Uterus (tissue), 4 donors: Measurements from ENCODE around the gene NUMA1. TPM values are rescaled to one million over a fixed set of nuclear protein-coding genes. Genes with fewer than 3 reads are reported as not detected.

Source experiments
- DNase-seq, 2 donors: peaks; one replicate each; pipeline ENCODE4 v3.0.0-alpha.2; 2019 to 2020
- H3K27ac ChIP-seq, 2 donors: fragments of 200-600 bp; sonication (generic); 1 replicate in 1 of 2; 2 replicates in 1 of 2; pipeline ENCODE4 v1.5.1; 2016 to 2018
- H3K27me3 ChIP-seq, 2 donors: fragments of 200-600 bp; sonication (generic); one replicate each; pipeline ENCODE4 v1.5.1; 2018 to 2019; ENCODE audit warnings: control low read depth in 1 of 2
- H3K36me3 ChIP-seq, 2 donors: fragments of 200-600 bp; sonication (generic); one replicate each; pipeline ENCODE4 v1.5.1; 2019; ENCODE audit warnings: control low read depth in 1 of 2
- H3K4me1 ChIP-seq, 2 donors: fragments of 200-600 bp; sonication (generic); one replicate each; pipeline ENCODE4 v1.5.1; 2018 to 2019; ENCODE audit warnings: control low read depth in 1 of 2
- H3K4me3 ChIP-seq, 2 donors: fragments of 200-600 bp; sonication (generic); 1 replicate in 1 of 2; 2 replicates in 1 of 2; pipeline ENCODE4 v1.5.1; 2018 to 2019; ENCODE audit warnings: mild to moderate bottlenecking in 1 of 2
- H3K9me3 ChIP-seq, 2 donors: fragments of 200-600 bp; sonication (generic); one replicate each; pipeline ENCODE4 v1.5.1; 2019; ENCODE audit warnings: control low read depth in 1 of 2
- CTCF ChIP-seq, 4 experiments: fragments of 200-600 bp in 2 of 4; fragments of 450-650 bp in 2 of 4; sonication (generic) in 2 of 4; IDR thresholded peaks; one replicate each; pipeline ENCODE4 v1.5.1; 2016 to 2019; ENCODE audit warnings: antibody characterized with exemption in 4 of 4, mild to moderate bottlenecking in 2 of 4, moderate library complexity in 1 of 4
- POLR2A ChIP-seq, 2 donors: fragments of 450-650 bp; IDR thresholded peaks; one replicate each; pipeline ENCODE4 v1.6.1; 2016; ENCODE audit warnings: antibody characterized with exemption in 2 of 2, mild to moderate bottlenecking in 1 of 2, moderate library complexity in 1 of 2
- intact Hi-C: fragments of 100-400 bp; cut with DNase I; formaldehyde crosslinking; loops from one replicate; pipeline ENCODE4 v1.15.1; 2023; ENCODE audit warnings: low total_unique reads
- total RNA-seq, 4 donors: library from RNA; depleted of rRNA in 3 of 4; stranded (reverse); fragments of >200 nt in 3 of 4; gene quantifications; one replicate each; pipeline versions ENCODE4 v1.1.0 to v1.2.4, GENCODE V29; 2014 to 2023
- donor health status: DM: yes; HTN: yes; CAD: no.

The NUMA1 gene
- total RNA-seq, 4 donors from 2014 or later = 159 to 365 (median 303) TPM

GRCh38 chr11:72000202-72000867 lies 80.0 kb downstream of the NUMA1 start:
- H3K27ac ChIP-seq = peak overlapping the region; percentile 72 to 81
- DNase-seq = peak in 1 of 2 donors; percentile 32
- no peaks in the 10 kb centered on the region for H3K9me3 ChIP-seq
- intact Hi-C loops = no loop called here
- H3K36me3 ChIP-seq = no peaks in the 10 kb centered on the region
- no peaks in the 10 kb centered on the region for H3K4me1 ChIP-seq
- no peaks in the 10 kb centered on the region for H3K27me3 ChIP-seq
- no peak overlapping the region for H3K4me3 ChIP-seq
- no peak for TF ChIP-seq CTCF (IDR thresholded peaks at IDR 0.05)
- no peak for TF ChIP-seq POLR2A (IDR thresholded peaks at IDR 0.05)

- DNase-seq = no peak
- H3K4me3 ChIP-seq = peak overlapping the region in 1 of 2 donors; percentile 14
- no peaks in the 10 kb centered on the region for H3K9me3 ChIP-seq
- no peaks in the 10 kb centered on the region for H3K27me3 ChIP-seq
- TF ChIP-seq CTCF (IDR thresholded peaks at IDR 0.05) (no peak), POLR2A (IDR thresholded peaks at IDR 0.05) (no peak)
- H3K4me1 ChIP-seq = no peaks in the 10 kb centered on the region
- H3K36me3 ChIP-seq = no peaks in the 10 kb centered on the region
- peak overlapping the region; percentile 72 to 81 for H3K27ac ChIP-seq
- intact Hi-C loops = no loop called here
Measured at GRCh38 chr11:71999798-72000197, 80.5 kb downstream of the NUMA1 start.

GRCh38 chr11:71999362-71999761 lies 81.0 kb downstream of the NUMA1 start:
- intact Hi-C loops = no loop called here
- TF ChIP-seq CTCF (IDR thresholded peaks at IDR 0.05) (no peak), POLR2A (IDR thresholded peaks at IDR 0.05) (no peak)
- Histone ChIP-seq H3K4me3 (peak overlapping the region in 1 of 2 donors; percentile 14), H3K9me3 (no peaks in the 10 kb centered on the region), H3K36me3 (no peaks in the 10 kb centered on the region), H3K4me1 (no peaks in the 10 kb centered on the region), H3K27ac (peak overlapping the region; percentile 72 to 81), H3K27me3 (no peaks in the 10 kb centered on the region)
- peak; percentile 44 to 62 for DNase-seq

GRCh38 chr11:71998649-71999310 lies 81.6 kb downstream of the NUMA1 start, which contains the start of gene IL18BP:
TSS of gene IL18BP (plus strand) at chr11:71998909. CDS start at chr11:71999985, 1,076 bp downstream.
- peak within 1 kb of the TSS; percentile 72 to 81 for H3K27ac ChIP-seq
- intact Hi-C loops = no loop called here
- no peak for TF ChIP-seq POLR2A (IDR thresholded peaks at IDR 0.05)
- no peak for TF ChIP-seq CTCF (IDR thresholded peaks at IDR 0.05)
- no peak for DNase-seq
- H3K9me3 ChIP-seq = no peaks in the 10 kb centered on the region
- H3K4me3 ChIP-seq = peak within 1 kb of the TSS in 1 of 2 donors; percentile 14
- H3K4me1 ChIP-seq = no peaks in the 10 kb centered on the region
- no peaks in the 10 kb centered on the region for H3K36me3 ChIP-seq
- H3K27me3 ChIP-seq = no peaks in the 10 kb centered on the region

GRCh38 chr11:71998061-71998460 lies 82.3 kb downstream of the NUMA1 start:
- Histone ChIP-seq H3K4me1 (no peaks in the 10 kb centered on the region), H3K9me3 (no peaks in the 10 kb centered on the region), H3K4me3 (no peak overlapping the region), H3K36me3 (no peaks in the 10 kb centered on the region), H3K27me3 (no peaks in the 10 kb centered on the region), H3K27ac (peak overlapping the region in 1 of 2 donors; percentile 81)
- TF ChIP-seq POLR2A (IDR thresholded peaks at IDR 0.05) = no peak
- TF ChIP-seq CTCF (IDR thresholded peaks at IDR 0.05) = no peak
- intact Hi-C loops = no loop called here
- no peak for DNase-seq
